Measurements from ENCODE around the gene STK40.

GRCh38 chr1:36381405-36381804 is 4.3 kb downstream of the STK40 start:
- TF ChIP-seq, protein P1, sequence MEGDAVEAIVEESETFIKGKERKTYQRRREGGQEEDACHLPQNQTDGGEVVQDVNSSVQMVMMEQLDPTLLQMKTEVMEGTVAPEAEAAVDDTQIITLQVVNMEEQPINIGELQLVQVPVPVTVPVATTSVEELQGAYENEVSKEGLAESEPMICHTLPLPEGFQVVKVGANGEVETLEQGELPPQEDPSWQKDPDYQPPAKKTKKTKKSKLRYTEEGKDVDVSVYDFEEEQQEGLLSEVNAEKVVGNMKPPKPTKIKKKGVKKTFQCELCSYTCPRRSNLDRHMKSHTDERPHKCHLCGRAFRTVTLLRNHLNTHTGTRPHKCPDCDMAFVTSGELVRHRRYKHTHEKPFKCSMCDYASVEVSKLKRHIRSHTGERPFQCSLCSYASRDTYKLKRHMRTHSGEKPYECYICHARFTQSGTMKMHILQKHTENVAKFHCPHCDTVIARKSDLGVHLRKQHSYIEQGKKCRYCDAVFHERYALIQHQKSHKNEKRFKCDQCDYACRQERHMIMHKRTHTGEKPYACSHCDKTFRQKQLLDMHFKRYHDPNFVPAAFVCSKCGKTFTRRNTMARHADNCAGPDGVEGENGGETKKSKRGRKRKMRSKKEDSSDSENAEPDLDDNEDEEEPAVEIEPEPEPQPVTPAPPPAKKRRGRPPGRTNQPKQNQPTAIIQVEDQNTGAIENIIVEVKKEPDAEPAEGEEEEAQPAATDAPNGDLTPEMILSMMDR (IDR thresholded peaks at IDR 0.05), result no peak
- no peak for TF ChIP-seq POLR2AphosphoS5 (IDR thresholded peaks at IDR 0.05)
